IMR-90 (cell line): Measurements from ENCODE around the gene HDGF. TPM values are rescaled to one million over a fixed set of nuclear protein-coding genes. Genes with fewer than 3 reads are reported as not detected.

ENCODE experiments used
- ATAC-seq: fragments of 200-7000 bp; cut with Tn5 transposase; 2 replicates; pipeline ENCODE4 v1.9.1; 2020; ENCODE audit warnings: low read depth, mild to moderate bottlenecking, moderate library complexity
- BruUV-seq: library from RNA; stranded (reverse); fragments of 400-500 nt; replicated peaks from 2 replicates; lab custom pipeline; 2021; lab: Mats Ljungman, UMichigan
- CTCF ChIA-PET: fragments of 300-600 bp; formaldehyde crosslinking; extraction: SDS; loops from one replicate; lab custom pipeline; 2021; ENCODE audit warnings: antibody characterized with exemption; lab: Yijun Ruan, JAX
- POLR2A ChIA-PET: fragments of 300-600 bp; sonication (Branson Sonifier 250); formaldehyde crosslinking; loops from one replicate; lab custom pipeline; 2022; ENCODE audit warnings: antibody characterized with exemption; ENCODE audit not compliant: unreplicated experiment; lab: Charles Lee
- DNase-seq: peaks from one replicate; pipeline ENCODE4 v3.0.0; 2013
- H2AFZ ChIP-seq: replicated peaks from 2 replicates; pipeline ENCODE3; 2013; ENCODE audit warnings: low read length, mild to moderate bottlenecking; ENCODE audit not compliant: poor library complexity
- H2AK5ac ChIP-seq: 2 replicates; pipeline ENCODE4 v1.6.1; 2013; ENCODE audit warnings: low read depth, low read length, inconsistent platforms
- H2AK9ac ChIP-seq: replicated peaks from 2 replicates; pipeline ENCODE3; 2013; ENCODE audit warnings: mild to moderate bottlenecking, low read depth, low read length, moderate library complexity; ENCODE audit not compliant: poor library complexity
- H2BK120ac ChIP-seq: 2 replicates; pipeline ENCODE4 v1.6.1; 2013; ENCODE audit warnings: low read depth, low read length, inconsistent platforms
- H2BK15ac ChIP-seq: 3 replicates; pipeline ENCODE4 v1.6.1; 2013; ENCODE audit warnings: low read depth, low read length, inconsistent platforms
- H2BK20ac ChIP-seq: 2 replicates; pipeline ENCODE4 v1.6.1; 2013; ENCODE audit warnings: low read depth, mild to moderate bottlenecking, inconsistent platforms, low read length, moderate library complexity
- H2BK5ac ChIP-seq: 2 replicates; pipeline ENCODE4 v1.6.1; 2013; ENCODE audit warnings: mild to moderate bottlenecking, low read depth, low read length, inconsistent platforms; ENCODE audit not compliant: poor library complexity, severe bottlenecking
- H3K14ac ChIP-seq: replicated peaks from 2 replicates; pipeline ENCODE4 v1.6.1; 2013; ENCODE audit warnings: low read depth, low read length, inconsistent platforms
- H3K18ac ChIP-seq: 2 replicates; pipeline ENCODE4 v1.6.1; 2013; ENCODE audit warnings: low read depth, low read length, control low read depth
- H3K23ac ChIP-seq: 2 replicates; pipeline ENCODE4 v1.6.1; 2013; ENCODE audit warnings: low read depth, low read length, inconsistent platforms
- H3K27ac ChIP-seq: 2 replicates; pipeline ENCODE4 v1.5.1; 2013; ENCODE audit warnings: mild to moderate bottlenecking, control low read depth, low read length; ENCODE audit not compliant: insufficient read depth
- H3K27me3 ChIP-seq: 2 replicates; pipeline ENCODE4 v1.6.1; 2013; ENCODE audit warnings: low read length; ENCODE audit not compliant: control insufficient read depth, insufficient read depth
- H3K36me3 ChIP-seq: 2 replicates; pipeline ENCODE4 v1.6.1; 2013; ENCODE audit warnings: low read length, mixed read lengths; ENCODE audit not compliant: control insufficient read depth, insufficient read depth
- H3K4ac ChIP-seq: 2 replicates; pipeline ENCODE4 v1.6.1; 2013; ENCODE audit warnings: low read depth, low read length, inconsistent platforms
- H3K4me1 ChIP-seq: 2 replicates; pipeline ENCODE4 v1.6.1; 2013; ENCODE audit warnings: low read length, mixed read lengths; ENCODE audit not compliant: control insufficient read depth, insufficient read depth
- H3K4me2 ChIP-seq: 2 replicates; pipeline ENCODE4 v1.6.1; 2013; ENCODE audit warnings: low read depth, mild to moderate bottlenecking, control low read depth, low read length, moderate library complexity
- H3K4me3 ChIP-seq: 2 replicates; pipeline ENCODE4 v1.5.1; 2013; ENCODE audit warnings: low read depth, mild to moderate bottlenecking, control low read depth, low read length, moderate library complexity; ENCODE audit not compliant: insufficient read depth
- H3K56ac ChIP-seq: 2 replicates; pipeline ENCODE4 v1.6.1; 2013; ENCODE audit warnings: low read length, inconsistent platforms; ENCODE audit not compliant: insufficient read depth; ENCODE audit errors: extremely low read depth
- H3K79me1 ChIP-seq, 2 experiments: 2 replicates each; pipeline ENCODE4 v1.6.1; 2013; ENCODE audit warnings: low read length in 2 of 2, inconsistent platforms in 1 of 2, low read depth in 1 of 2
- H3K9ac ChIP-seq: 2 replicates; pipeline ENCODE4 v1.6.1; 2013; ENCODE audit warnings: low read depth, low read length, control low read depth
- H3K9me1 ChIP-seq: 2 replicates; pipeline ENCODE4 v1.6.1; 2013; ENCODE audit warnings: low read length, inconsistent platforms; ENCODE audit not compliant: insufficient read depth
- H3K9me3 ChIP-seq: 2 replicates; pipeline ENCODE4 v1.6.1; 2013; ENCODE audit warnings: low read length; ENCODE audit not compliant: control insufficient read depth, insufficient read depth
- H4K20me1 ChIP-seq: 2 replicates; pipeline ENCODE4 v1.6.1; 2013; ENCODE audit warnings: low read length, inconsistent platforms; ENCODE audit not compliant: insufficient read depth
- H4K5ac ChIP-seq: 2 replicates; pipeline ENCODE4 v1.6.1; 2013; ENCODE audit warnings: mild to moderate bottlenecking, low read depth, low read length, control low read depth
- H4K8ac ChIP-seq, 2 experiments: 2 replicates each; pipeline ENCODE4 v1.6.1; 2013; ENCODE audit warnings: low read depth in 2 of 2, low read length in 2 of 2, control low read depth in 1 of 2, inconsistent platforms in 1 of 2
- H4K91ac ChIP-seq: 2 replicates; pipeline ENCODE4 v1.6.1; 2013; ENCODE audit warnings: low read depth, low read length, inconsistent platforms; ENCODE audit not compliant: insufficient read depth
- MAFK ChIP-seq: IDR thresholded peaks from 2 replicates; pipeline ENCODE4 v1.6.1; 2012; ENCODE audit warnings: low read depth, low read length, improper control_type of control experiment
- NFE2L2 ChIP-seq: fragments of 150-350 bp; IDR thresholded peaks from 2 replicates; pipeline ENCODE4 v1.6.1; 2016; ENCODE audit warnings: low read depth, mild to moderate bottlenecking, low read length
- POLR2A ChIP-seq: IDR thresholded peaks from 2 replicates; pipeline ENCODE4 v1.6.1; 2012; ENCODE audit warnings: mild to moderate bottlenecking, low read depth, low read length
- RAD21 ChIP-seq: IDR thresholded peaks from 2 replicates; pipeline ENCODE4 v1.6.1; 2012; ENCODE audit warnings: low read length, improper control_type of control experiment
- RCOR1 ChIP-seq: IDR thresholded peaks from 2 replicates; pipeline ENCODE4 v1.6.1; 2012; ENCODE audit warnings: mild to moderate bottlenecking, low read length, improper control_type of control experiment; ENCODE audit not compliant: insufficient replicate concordance
- WGBS, 2 experiments: methylation state at CpG; one replicate each; pipeline versions ENCODE4 v1.1.5 to v1.1.7; 2013; ENCODE audit warnings: missing lambda C conversion rate in 2 of 2; ENCODE audit not compliant: insufficient read length in 1 of 2; ENCODE audit errors: extremely low coverage in 2 of 2; 5-methylcytosine and 5-hydroxymethylcytosine counted together
- dilution Hi-C: fragments of 300-500 bp; cut with HindIII; formaldehyde crosslinking; loops from one replicate; pipeline ENCODE4 v1.14.3; 2018; ENCODE audit warnings: low sequenced_read_pairs; ENCODE audit not compliant: unreplicated experiment
- in situ Hi-C: fragments of 300-500 bp; cut with MboI; formaldehyde crosslinking; loops from 3 replicates; pipeline ENCODE4 v1.14.3; 2019; ENCODE audit warnings: low sequenced_read_pairs, inconsistent platforms, mixed read lengths
- intact Hi-C: fragments of 100-400 bp; cut with micrococcal nuclease; formaldehyde crosslinking; loops from 2 replicates; pipeline ENCODE4 v1.10.0; 2022
- polyA plus RNA-seq, 3 experiments: library from polyadenylated mRNA; depleted of rRNA; stranded (reverse); fragments of >200 nt; gene quantifications; 2 replicates each; pipeline ENCODE4 v1.2.3, GENCODE V29; 2012; ENCODE audit warnings: low replicate concordance in 1 of 3
- total RNA-seq: library from RNA; depleted of rRNA; stranded (reverse); fragments of >200 nt; gene quantifications from 2 replicates; pipeline ENCODE4 v1.2.3, GENCODE V29; 2012

Gene HDGF
- total and polyA plus RNA-seq, 2 of the 4 experiments (the other 2 are of a cell fraction): 94.6 to 123 TPM

GRCh38 chr1:156750191-156750672 lies 1.2 kb downstream of the HDGF start:
- Histone ChIP-seq H3K9me3 (no peaks in the 10 kb centered on the region), H3K4ac (peak overlapping the region; percentile 98), H3K9ac (peak overlapping the region; percentile 78), H4K20me1 (0 out of 2 replicates have a peak, but pooled peaks cover 8% of the 10 kb centered on the region), H3K23ac (peak overlapping the region; percentile 97), H3K18ac (peak overlapping the region; percentile 38), H2AK5ac (peak overlapping the region; percentile 83), H4K8ac (peak overlapping the region; percentile 93 to 96), H3K4me1 (peaks cover 35% of the 10 kb centered on the region), H3K27ac (peak overlapping the region; percentile 95), H3K79me1 (peaks cover 16 to 62% of the 10 kb centered on the region in 2 experiments), H3K27me3 (no peaks in the 10 kb centered on the region), H2AK9ac (peak overlapping the region; percentile 100), H3K14ac (peak overlapping the region; percentile 99), H3K9me1 (peaks cover 24% of the 10 kb centered on the region; the same call in 1 of the 2 replicates), H2BK5ac (peak overlapping the region; percentile 98), H2AFZ (peak overlapping the region; percentile 69), H2BK120ac (peak overlapping the region; percentile 95), H3K4me2 (peak overlapping the region; percentile 93), H2BK15ac (peak overlapping the region; percentile 97), H3K56ac (peak overlapping the region; percentile 81), H3K36me3 (no peaks in the 10 kb centered on the region), H3K4me3 (peak overlapping the region; percentile 86), H2BK20ac (0 out of 2 replicates have a peak overlapping the region, but pooled peaks have one; percentile 13), H4K5ac (peak overlapping the region; percentile 31; the same call in 1 of the 2 replicates), H4K91ac (peak overlapping the region; percentile 99)
- TF ChIP-seq MAFK: no peak
- TF ChIP-seq NFE2L2: no peak
- TF ChIP-seq POLR2A: no peak
- TF ChIP-seq RAD21: no peak
- TF ChIP-seq RCOR1: no peak
- intact Hi-C loops (no loop called here), in situ Hi-C loops (no loop called here), dilution Hi-C loops (no loop called here)
- BruUV-seq: no TSS peak
- DNase-seq (no peak), ATAC-seq (no peak)
- ChIA-PET POLR2A (no interaction called here), CTCF (interaction anchor here (1.3 kb wide), 1 partner anchor 45 kb away, joined by 4 read pairs; the partner anchor contains the start of gene CRABP2)
- no CpG with 5 or more reads among the region's 5 CpGs for WGBS, 2 experiments
